Measurements from ENCODE around the gene TMEM25. TPM values are rescaled to one million over a fixed set of nuclear protein-coding genes. Genes with fewer than 3 reads are reported as not detected.

TMEM25 gene
- total and polyA plus RNA-seq, 2 donors (not counting 1 experiment from before 2014, with no cell fraction given), result 12.6 to 21.3 TPM

- no peak for DNase-seq (ENCODE audit: low read depth in 2 of 2)
- Histone ChIP-seq H3K79me2 (ENCODE audit: control insufficient read depth, insufficient read depth, low read length) (no peaks in the 10 kb centered on the region), H3K4me1 (ENCODE audit: control insufficient read depth, extremely low read depth, insufficient read depth, low read length) (peaks cover 3% of the 10 kb centered on the region), H3K4me2 (ENCODE audit: extremely low read depth, insufficient read depth, low read length) (no peak overlapping the region), H3K9ac (ENCODE audit: insufficient read depth, low read length) (no peak overlapping the region), H3K27ac (ENCODE audit: insufficient read depth, low read length) (no peak overlapping the region), H3K9me3 (ENCODE audit: control insufficient read depth, insufficient read depth, low read depth, low read length) (no peaks in the 10 kb centered on the region), H3K36me3 (ENCODE audit: control insufficient read depth, insufficient read depth, low read length) (peaks cover 6% of the 10 kb centered on the region), H4K20me1 (ENCODE audit: control insufficient read depth, extremely low read depth, insufficient read depth, low read length) (no peaks in the 10 kb centered on the region), H2AFZ (ENCODE audit: low read length) (no peak overlapping the region), H3K27me3 (ENCODE audit: control insufficient read depth, insufficient read depth, low read length) (no peaks in the 10 kb centered on the region), H3K4me3 (replicated peaks in 1 of 4; ENCODE audit: control extremely low read depth in 1 of 4, insufficient read depth in 1 of 4, low read depth in 3 of 4, low read length in 4 of 4) (no peak overlapping the region)
- no peak for TF ChIP-seq EZH2 (IDR thresholded peaks at IDR 0.05; ENCODE audit: low read length, missing control alignments)
- TF ChIP-seq CTCF (conservative IDR thresholded peaks at IDR 0.05 in 1 of 2, IDR thresholded peaks at IDR 0.05 in 1 of 2; ENCODE audit: low read depth in 1 of 2, low read length in 2 of 2), result no peak
These were observed 4.3 kb upstream of the TMEM25 start for GRCh38 chr11:118526688-118527087.

DNA sequence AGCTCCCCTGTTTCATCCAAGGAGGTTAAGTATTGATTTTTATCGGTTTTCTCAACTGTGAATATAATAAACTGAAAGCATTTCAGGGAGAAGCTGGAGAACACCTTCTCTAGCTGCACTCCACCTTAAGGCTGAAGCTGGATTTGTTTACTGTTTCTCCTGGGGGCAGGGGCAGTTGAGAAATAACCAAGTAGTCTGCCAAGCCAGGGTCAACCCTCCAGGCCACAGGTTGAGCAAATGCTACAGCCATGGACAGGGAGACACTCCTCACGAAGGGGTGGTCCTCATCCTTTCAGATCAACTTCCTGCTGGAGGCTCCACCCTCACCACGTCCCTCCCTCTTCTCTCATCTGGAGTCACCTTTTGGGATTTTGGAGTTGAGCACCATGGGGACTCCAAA is 3.9 kb upstream of the TMEM25 start, which contains the start of gene TTC36:
TSS of gene TTC36 (plus strand) at position 366 of the 400 bp plus-strand sequence. CDS start at position 387, 21 bp downstream.
- TF ChIP-seq EZH2 (IDR thresholded peaks at IDR 0.05; ENCODE audit: low read length, missing control alignments) (no peak), CTCF (conservative IDR thresholded peaks at IDR 0.05 in 1 of 2, IDR thresholded peaks at IDR 0.05 in 1 of 2; ENCODE audit: low read depth in 1 of 2, low read length in 2 of 2) (no peak)
- Histone ChIP-seq H4K20me1 (ENCODE audit: control insufficient read depth, extremely low read depth, insufficient read depth, low read length) (no peaks in the 10 kb centered on the region), H3K4me1 (ENCODE audit: control insufficient read depth, extremely low read depth, insufficient read depth, low read length) (peaks cover 3% of the 10 kb centered on the region), H3K9me3 (ENCODE audit: control insufficient read depth, insufficient read depth, low read depth, low read length) (no peaks in the 10 kb centered on the region), H2AFZ (ENCODE audit: low read length) (no peak within 1 kb of the TSS), H3K36me3 (ENCODE audit: control insufficient read depth, insufficient read depth, low read length) (peaks cover 2% of the 10 kb centered on the region), H3K4me2 (ENCODE audit: extremely low read depth, insufficient read depth, low read length) (no peak within 1 kb of the TSS), H3K9ac (ENCODE audit: insufficient read depth, low read length) (no peak within 1 kb of the TSS), H3K27ac (ENCODE audit: insufficient read depth, low read length) (no peak within 1 kb of the TSS), H3K79me2 (ENCODE audit: control insufficient read depth, insufficient read depth, low read length) (no peaks in the 10 kb centered on the region), H3K4me3 (replicated peaks in 1 of 4; ENCODE audit: control extremely low read depth in 1 of 4, insufficient read depth in 1 of 4, low read depth in 3 of 4, low read length in 4 of 4) (no peak within 1 kb of the TSS), H3K27me3 (ENCODE audit: control insufficient read depth, insufficient read depth, low read length) (no peaks in the 10 kb centered on the region)
- DNase-seq (ENCODE audit: low read depth in 2 of 2), result no peak

DNA sequence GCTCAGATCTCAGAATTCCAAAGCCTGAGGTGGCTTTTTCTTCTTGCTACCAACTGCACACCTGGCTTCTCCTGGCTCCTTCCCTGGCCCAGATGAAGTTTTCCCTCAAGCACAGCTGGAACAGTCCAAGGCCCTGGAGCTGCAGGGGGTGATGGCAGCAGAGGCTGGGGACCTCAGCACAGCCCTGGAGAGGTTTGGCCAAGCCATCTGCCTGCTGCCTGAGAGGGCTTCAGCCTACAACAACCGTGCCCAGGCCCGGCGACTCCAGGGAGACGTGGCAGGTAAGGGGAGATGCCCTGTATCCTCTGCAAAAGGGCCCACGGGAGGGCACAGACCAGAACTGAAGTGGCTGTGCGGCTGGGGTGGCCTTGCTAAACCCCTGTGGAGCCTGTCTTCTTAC is 2.5 kb upstream of the TMEM25 start:
- Histone ChIP-seq H3K79me2 (ENCODE audit: control insufficient read depth, insufficient read depth, low read length) (no peaks in the 10 kb centered on the region), H3K36me3 (ENCODE audit: control insufficient read depth, insufficient read depth, low read length) (no peaks in the 10 kb centered on the region), H2AFZ (ENCODE audit: low read length) (no peak overlapping the region), H3K27me3 (ENCODE audit: control insufficient read depth, insufficient read depth, low read length) (no peaks in the 10 kb centered on the region), H3K4me2 (ENCODE audit: extremely low read depth, insufficient read depth, low read length) (no peak overlapping the region), H3K27ac (ENCODE audit: insufficient read depth, low read length) (no peak overlapping the region), H3K4me3 (replicated peaks in 1 of 4; ENCODE audit: control extremely low read depth in 1 of 4, insufficient read depth in 1 of 4, low read depth in 3 of 4, low read length in 4 of 4) (no peak overlapping the region), H4K20me1 (ENCODE audit: control insufficient read depth, extremely low read depth, insufficient read depth, low read length) (no peaks in the 10 kb centered on the region), H3K9ac (ENCODE audit: insufficient read depth, low read length) (no peak overlapping the region), H3K9me3 (ENCODE audit: control insufficient read depth, insufficient read depth, low read depth, low read length) (no peaks in the 10 kb centered on the region), H3K4me1 (ENCODE audit: control insufficient read depth, extremely low read depth, insufficient read depth, low read length) (peaks cover 3% of the 10 kb centered on the region)
- TF ChIP-seq EZH2 (IDR thresholded peaks at IDR 0.05; ENCODE audit: low read length, missing control alignments) (no peak), CTCF (conservative IDR thresholded peaks at IDR 0.05 in 1 of 2, IDR thresholded peaks at IDR 0.05 in 1 of 2; ENCODE audit: low read depth in 1 of 2, low read length in 2 of 2) (no peak)
- DNase-seq (ENCODE audit: low read depth in 2 of 2), result no peak
